ENCODE data around the gene WT1. TPM values are rescaled to one million over a fixed set of nuclear protein-coding genes. Genes with fewer than 3 reads are reported as not detected.

The WT1 gene
- total RNA-seq, 1 donor from 2014 or later = not detected

GRCh38 chr11:32400670-32401369 lies 34.5 kb downstream of the WT1 start:
- Mint-ChIP-seq H3K9me3 (no peaks in the 10 kb centered on the region), H3K36me3 (no peaks in the 10 kb centered on the region), H3K4me1 (no peaks in the 10 kb centered on the region), H3K27ac (no peak overlapping the region), H3K27me3 (ENCODE audit: insufficient read depth, low read depth) (peaks cover 12% of the 10 kb centered on the region), H3K4me3 (no peak overlapping the region)
- no peaks in the 10 kb centered on the region for H4K20me1 ChIP-seq (ENCODE audit: low read depth)
- no peak overlapping the region for H2AFZ ChIP-seq (replicated peaks)
- no peaks in the 10 kb centered on the region for H3K4me1 ChIP-seq
- no peaks in the 10 kb centered on the region for H3K9me3 ChIP-seq (ENCODE audit: low read depth)
- no peak for DNase-seq (ENCODE audit: low spot score)
- no peaks in the 10 kb centered on the region for H3F3A ChIP-seq (ENCODE audit: low read depth)
- H3K36me3 ChIP-seq = no peaks in the 10 kb centered on the region
- TF ChIP-seq EZH2 (IDR thresholded peaks at IDR 0.05) (no peak), CTCF (IDR thresholded peaks at IDR 0.05) (no peak), EZH2phosphoT487 (IDR thresholded peaks at IDR 0.05) (no peak)
- H3K79me2 ChIP-seq (ENCODE audit: low read depth) = no peaks in the 10 kb centered on the region
- H3K4me2 ChIP-seq = no peak overlapping the region
- no peak overlapping the region for H3K9ac ChIP-seq
- H3K4me3 ChIP-seq = no peak overlapping the region
- H3K27me3 ChIP-seq = peaks cover 5% of the 10 kb centered on the region
- no peak overlapping the region for H3K27ac ChIP-seq

GRCh38 chr11:32400196-32400595 lies 35.1 kb downstream of the WT1 start:
- Histone ChIP-seq H3K9ac (no peak overlapping the region), H3F3A (ENCODE audit: low read depth) (no peaks in the 10 kb centered on the region), H3K27me3 (peaks cover 5% of the 10 kb centered on the region), H3K4me3 (no peak overlapping the region), H4K20me1 (ENCODE audit: low read depth) (no peaks in the 10 kb centered on the region), H3K4me1 (no peaks in the 10 kb centered on the region), H3K79me2 (ENCODE audit: low read depth) (no peaks in the 10 kb centered on the region), H3K9me3 (ENCODE audit: low read depth) (no peaks in the 10 kb centered on the region), H2AFZ (replicated peaks) (no peak overlapping the region), H3K36me3 (no peaks in the 10 kb centered on the region), H3K27ac (no peak overlapping the region), H3K4me2 (no peak overlapping the region)
- Mint-ChIP-seq H3K27me3 (ENCODE audit: insufficient read depth, low read depth) (peaks cover 12% of the 10 kb centered on the region), H3K4me1 (no peaks in the 10 kb centered on the region), H3K27ac (no peak overlapping the region), H3K4me3 (no peak overlapping the region), H3K36me3 (no peaks in the 10 kb centered on the region), H3K9me3 (no peaks in the 10 kb centered on the region)
- DNase-seq (ENCODE audit: low spot score) = no peak
- TF ChIP-seq EZH2phosphoT487 (IDR thresholded peaks at IDR 0.05) = no peak
- no peak for TF ChIP-seq CTCF (IDR thresholded peaks at IDR 0.05)
- TF ChIP-seq EZH2 (IDR thresholded peaks at IDR 0.05) = no peak

GRCh38 chr11:32396991-32397390 lies 38.3 kb downstream of the WT1 start:
- Histone ChIP-seq H3K4me3 (no peak overlapping the region), H3K27me3 (peaks cover 5% of the 10 kb centered on the region), H3K79me2 (ENCODE audit: low read depth) (no peaks in the 10 kb centered on the region), H3K4me2 (no peak overlapping the region), H3K9ac (no peak overlapping the region), H4K20me1 (ENCODE audit: low read depth) (no peaks in the 10 kb centered on the region), H3K27ac (no peak overlapping the region), H3K36me3 (no peaks in the 10 kb centered on the region), H3F3A (ENCODE audit: low read depth) (no peaks in the 10 kb centered on the region), H3K9me3 (ENCODE audit: low read depth) (no peaks in the 10 kb centered on the region), H3K4me1 (no peaks in the 10 kb centered on the region), H2AFZ (replicated peaks) (no peak overlapping the region)
- Mint-ChIP-seq H3K27ac (no peak overlapping the region), H3K4me1 (no peaks in the 10 kb centered on the region), H3K36me3 (no peaks in the 10 kb centered on the region), H3K4me3 (no peak overlapping the region), H3K27me3 (ENCODE audit: insufficient read depth, low read depth) (peaks cover 12% of the 10 kb centered on the region), H3K9me3 (no peaks in the 10 kb centered on the region)
- DNase-seq (ENCODE audit: low spot score) = no peak
- no peak for TF ChIP-seq CTCF (IDR thresholded peaks at IDR 0.05)
- TF ChIP-seq EZH2phosphoT487 (IDR thresholded peaks at IDR 0.05) = no peak
- TF ChIP-seq EZH2 (IDR thresholded peaks at IDR 0.05) = no peak
